ENCODE measurements around the gene FIBIN.

FIBIN gene

DNA sequence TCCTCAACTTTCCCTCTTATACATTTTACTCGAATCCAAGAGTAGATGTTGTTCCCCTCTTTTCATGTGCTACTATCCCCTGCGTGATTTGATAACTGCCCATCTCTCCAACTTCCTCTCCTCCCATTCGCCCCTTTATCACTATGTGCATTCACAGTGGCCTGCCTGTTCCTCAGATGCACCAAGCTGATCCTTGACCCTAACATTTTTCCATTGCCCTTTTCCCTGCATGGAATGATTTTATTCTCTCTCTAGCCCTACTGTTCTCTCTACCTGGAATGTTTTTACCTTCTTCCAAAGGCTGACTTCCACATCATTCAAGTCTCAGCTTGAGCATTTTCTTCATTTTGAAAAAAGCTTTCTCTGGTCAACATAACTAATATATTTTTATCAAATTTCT lies 31.0 kb downstream of the FIBIN start:
- no peak for DNase-seq

GRCh38 chr11:27025312-27025955 lies 31.5 kb downstream of the FIBIN start:
- DNase-seq = no peak

DNA sequence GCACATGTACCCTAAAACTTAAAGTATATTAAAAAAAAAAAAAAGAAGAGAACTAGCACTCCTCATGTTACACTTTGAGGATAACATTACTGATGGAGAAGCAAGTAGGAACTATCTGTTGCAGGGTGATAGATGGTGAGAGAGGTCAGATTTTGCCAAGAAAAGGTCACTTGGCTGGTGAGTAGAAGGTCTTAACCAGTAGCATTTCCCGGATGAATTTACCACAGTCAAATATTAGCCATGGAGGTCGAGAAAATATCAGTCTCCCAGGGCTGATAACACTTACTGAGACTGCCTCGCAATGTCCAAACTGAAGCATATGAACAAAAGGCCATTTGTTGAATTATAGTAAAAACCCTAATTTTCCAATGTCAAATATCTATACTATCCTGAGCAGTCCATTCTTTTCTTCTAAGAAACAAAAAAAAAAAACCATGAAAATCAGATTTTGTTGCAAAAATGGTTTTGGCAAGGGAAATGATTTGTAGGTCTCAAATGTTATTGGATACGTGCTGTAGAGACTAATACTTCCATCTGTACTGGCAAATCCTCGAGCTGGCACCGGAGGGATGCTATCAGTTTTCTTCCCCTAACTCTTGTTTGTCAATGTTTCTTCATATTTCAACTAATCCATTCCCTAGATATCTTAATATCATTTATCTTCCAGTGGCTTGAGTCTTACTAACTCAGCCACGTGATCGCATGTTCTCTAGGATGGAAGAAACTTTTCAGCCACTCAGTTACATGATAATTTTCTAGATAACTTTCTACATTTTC lies 32.2 kb downstream of the FIBIN start:
- DNase-seq = no peak

GRCh38 chr11:27028561-27028965 lies 34.7 kb downstream of the FIBIN start:
- peak; percentile 42 for DNase-seq

- no peak for DNase-seq
Observed at GRCh38 chr11:27029966-27030365, 36.1 kb downstream of the FIBIN start.

GRCh38 chr11:27031754-27032153 lies 37.8 kb downstream of the FIBIN start:
- DNase-seq = no peak

DNA sequence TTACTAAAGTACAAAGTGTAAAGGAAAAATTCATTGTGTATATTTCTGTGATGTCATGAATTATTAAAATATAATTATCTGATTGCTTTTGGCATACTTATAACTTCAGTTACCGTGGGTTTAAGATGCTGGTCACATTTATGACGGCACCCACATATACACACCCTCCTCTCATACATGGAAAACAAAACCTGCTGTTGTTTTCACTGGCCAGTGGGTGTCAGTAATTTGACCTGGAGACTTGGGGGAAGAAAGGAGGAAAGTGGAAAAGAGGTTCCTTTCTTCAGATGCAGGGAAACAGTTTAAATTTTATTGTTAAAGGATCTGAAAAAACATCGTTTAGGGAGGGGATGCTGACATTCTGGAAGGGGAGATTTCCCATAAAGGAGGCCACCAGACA lies 46.0 kb downstream of the FIBIN start:
- no peak for DNase-seq

DNA sequence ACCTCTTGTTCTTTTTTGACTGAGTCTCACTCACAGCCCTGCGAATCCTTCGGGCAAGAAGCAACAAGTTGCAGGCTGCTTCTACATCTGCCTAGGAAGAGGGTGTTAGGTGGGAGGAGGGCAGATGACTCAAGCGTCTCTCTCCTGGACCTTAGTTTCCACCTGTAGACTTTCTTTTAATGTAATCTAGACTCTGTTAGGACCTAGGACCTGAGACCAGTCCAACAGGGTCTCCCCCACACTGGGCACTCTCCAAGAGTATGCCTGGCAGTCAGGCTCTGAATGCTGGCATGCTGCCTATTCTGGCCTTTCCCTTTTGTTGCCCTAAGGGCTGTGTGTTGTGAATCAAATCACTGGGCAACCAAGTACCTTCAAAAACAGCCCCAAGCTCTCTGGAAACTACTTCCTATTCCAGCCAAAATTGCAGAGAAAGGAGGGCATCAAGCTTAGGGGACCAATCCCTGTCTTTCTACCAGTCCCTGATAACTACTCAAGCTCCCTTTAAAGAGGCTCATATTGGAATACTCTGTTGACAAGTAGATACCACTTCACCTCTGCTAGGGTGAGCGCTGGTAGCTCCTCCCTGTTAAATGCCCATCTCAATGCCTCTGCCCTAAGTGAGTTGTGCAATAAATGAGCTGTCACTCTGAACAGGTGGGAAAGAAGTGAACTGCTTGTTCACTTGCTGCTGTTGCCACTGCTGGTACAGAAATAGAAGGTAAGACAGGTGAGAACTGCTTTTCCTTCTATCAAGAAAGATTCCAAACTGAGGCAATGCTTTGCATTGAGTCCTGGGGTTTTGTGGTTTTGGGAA lies 46.6 kb downstream of the FIBIN start, which contains the start of gene BBOX1:
TSS of gene BBOX1 (plus strand) at position 514 of the 814 bp plus-strand sequence. CDS start 14,616 bp downstream, outside the sequence.
- no peak for DNase-seq

DNA sequence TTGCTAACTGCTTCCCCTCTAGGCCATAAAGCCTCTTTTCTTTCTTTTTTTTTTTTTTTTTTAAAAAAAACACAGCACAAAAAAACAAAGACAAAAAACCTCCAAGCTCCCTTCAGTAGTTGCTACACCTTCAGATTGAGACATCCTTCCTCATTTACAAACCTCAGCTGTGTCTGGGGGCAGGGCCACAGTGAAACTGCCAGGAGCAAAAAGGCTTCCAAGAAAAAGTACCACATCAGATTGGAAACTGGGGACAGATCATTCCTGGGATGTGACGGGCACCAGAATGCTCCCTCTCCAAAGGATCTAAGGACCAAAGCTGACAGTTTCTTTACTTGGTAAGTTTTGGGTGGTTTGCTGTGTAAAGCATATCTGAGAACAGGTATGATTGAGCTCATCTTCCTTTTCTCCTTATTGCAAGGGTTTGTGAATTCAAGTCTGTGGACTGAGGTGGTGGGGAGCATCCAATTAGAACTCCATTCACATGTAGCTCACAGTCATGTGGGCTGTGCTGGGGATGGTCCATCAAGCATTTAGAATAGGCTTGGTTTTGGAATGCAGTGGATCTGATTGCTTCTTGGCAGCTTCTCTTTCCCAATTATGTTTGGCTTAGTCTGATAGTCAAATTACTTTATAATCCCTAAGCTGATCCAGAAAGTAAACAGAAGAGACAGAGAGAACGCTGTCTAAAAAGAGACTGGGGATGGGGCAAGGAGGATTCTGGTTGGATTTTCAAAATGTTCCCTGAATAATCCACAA lies 47.4 kb downstream of the FIBIN start:
- DNase-seq = no peak

All from fibroblast of skin of scalp (primary cell).